Calu3 (cell line): ENCODE data around the gene TMEM229A. TPM values are rescaled to one million over a fixed set of nuclear protein-coding genes. Genes with fewer than 3 reads are reported as not detected.
"Not testable (repeated sequence)": the region's sequence is repeated elsewhere in the genome, so short reads cannot be mapped to it uniquely, and the experiment has no call there.

Experiments used
- BruUV-seq: library from RNA; stranded (reverse); fragments of 400-500 nt; replicated peaks from 2 replicates; lab custom pipeline; 2021; lab: Mats Ljungman, UMichigan
- CTCF ChIA-PET: fragments of 300-600 bp; sonication (Branson Sonifier 250); formaldehyde crosslinking; loops from one replicate; lab custom pipeline; 2022; ENCODE audit warnings: antibody characterized with exemption; lab: Charles Lee
- DNase-seq: peaks from one replicate; pipeline ENCODE4 v3.0.0; 2022
- H3K27ac Mint-ChIP-seq: one replicate; pipeline ENCODE4 v1.8.0; 2022; ENCODE audit warnings: mixed read lengths; ENCODE audit not compliant: unreplicated experiment
- H3K27me3 Mint-ChIP-seq: one replicate; pipeline ENCODE4 v1.8.0; 2022; ENCODE audit warnings: mixed read lengths; ENCODE audit not compliant: unreplicated experiment
- H3K36me3 Mint-ChIP-seq: one replicate; pipeline ENCODE4 v1.8.0; 2022; ENCODE audit warnings: mild to moderate bottlenecking, moderate library complexity, mixed read lengths; ENCODE audit not compliant: insufficient read depth, unreplicated experiment
- H3K4me1 Mint-ChIP-seq: one replicate; pipeline ENCODE4 v1.8.0; 2022; ENCODE audit warnings: mild to moderate bottlenecking, low read depth, mixed read lengths; ENCODE audit not compliant: unreplicated experiment
- H3K4me3 Mint-ChIP-seq: one replicate; pipeline ENCODE4 v1.8.0; 2022; ENCODE audit warnings: mild to moderate bottlenecking, low read depth, moderate library complexity, mixed read lengths; ENCODE audit not compliant: unreplicated experiment
- H3K9me3 Mint-ChIP-seq: one replicate; pipeline ENCODE4 v1.8.0; 2022; ENCODE audit warnings: low read depth, mixed read lengths; ENCODE audit not compliant: unreplicated experiment
- CTCF ChIP-seq: fragments of 200-600 bp; IDR thresholded peaks from one replicate; pipeline ENCODE4 v1.8.0; 2022; ENCODE audit warnings: antibody characterized with exemption; ENCODE audit not compliant: unreplicated experiment
- intact Hi-C: fragments of 100-400 bp; cut with micrococcal nuclease; formaldehyde crosslinking; loops from one replicate; pipeline ENCODE4 v1.10.0; 2022; ENCODE audit not compliant: unreplicated experiment
- total RNA-seq: library from RNA; stranded (reverse); gene quantifications from 2 replicates; pipeline ENCODE4 v1.2.3, GENCODE V29; 2022

TMEM229A gene
- total RNA-seq, 1 experiment from 2014 or later, result not detected

DNA sequence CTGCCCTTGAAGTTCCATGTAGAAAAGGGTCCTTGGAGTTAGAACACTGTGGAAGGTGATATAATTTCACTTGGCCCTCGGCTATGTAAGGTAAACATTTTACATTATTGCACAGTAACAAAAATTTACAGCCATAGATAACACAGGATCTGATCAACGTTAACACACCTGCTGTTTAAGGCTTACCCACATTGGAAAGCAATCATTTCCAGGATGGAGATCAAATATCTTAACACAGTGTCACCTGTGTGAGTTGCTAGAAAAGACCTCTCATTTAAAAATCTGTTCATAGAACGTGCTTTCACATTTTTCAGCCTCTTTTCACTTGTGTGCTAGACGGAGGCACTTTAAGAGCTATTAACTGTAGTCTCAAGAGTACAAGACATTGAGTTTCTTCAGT lies 1.9 kb downstream of the TMEM229A start:
- Mint-ChIP-seq H3K27ac (no peak overlapping the region), H3K4me3 (no peak overlapping the region), H3K36me3 (peaks cover 11% of the 10 kb centered on the region), H3K4me1 (peaks cover 9% of the 10 kb centered on the region), H3K27me3 (peaks cover 48% of the 10 kb centered on the region), H3K9me3 (no peaks in the 10 kb centered on the region)
- no peak for TF ChIP-seq CTCF
- DNase-seq, result no peak
- no TSS peak for BruUV-seq
- intact Hi-C loops, result loop anchor here (5.0 kb wide), 1 partner anchor 104 kb away; the partner anchor contains the start of gene SPAM1
- CTCF ChIA-PET, result interaction anchor here (0.7 kb wide), 1 partner anchor 211 kb away, joined by 3 read pairs; no protein-coding TSS in a partner anchor

DNA sequence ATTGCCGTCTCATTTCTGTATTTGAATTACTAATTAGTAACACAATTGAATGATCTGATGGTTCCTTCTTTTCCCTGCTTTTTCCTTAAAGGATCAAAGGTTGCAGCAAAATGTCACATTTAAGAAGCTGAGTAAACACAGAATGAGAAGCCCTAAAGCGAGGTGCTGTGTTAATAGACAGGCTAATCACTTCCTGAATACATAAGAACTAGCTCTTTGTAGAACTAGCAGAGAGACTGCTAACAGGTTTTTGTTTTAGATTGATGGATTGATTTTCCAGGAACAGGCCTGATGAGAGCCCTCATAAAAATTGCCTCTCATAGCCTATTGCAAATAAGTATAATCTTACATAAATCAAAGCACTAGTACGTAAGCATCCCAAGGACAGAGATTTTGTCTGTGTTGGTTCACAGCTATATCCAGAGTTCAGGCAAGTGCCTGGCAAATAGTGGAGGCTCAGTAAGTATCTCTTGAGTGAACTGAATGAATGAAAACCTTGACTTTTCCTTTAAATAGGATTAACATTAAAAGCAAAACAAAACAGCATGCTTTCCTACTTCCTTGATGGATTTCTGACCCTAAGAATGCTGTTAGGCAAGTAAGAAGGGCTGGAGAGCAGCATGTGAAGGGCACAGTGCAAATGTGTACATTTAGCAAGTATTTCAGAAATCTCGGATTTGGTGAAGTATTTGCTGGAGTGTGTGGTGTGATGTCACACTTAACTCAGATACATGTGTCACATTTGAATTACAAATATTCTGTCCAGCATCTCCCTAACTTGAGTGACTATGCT lies 3.3 kb downstream of the TMEM229A start:
- BruUV-seq, result no TSS peak
- intact Hi-C loops, result loop anchor here (5.0 kb wide), 1 partner anchor 102 kb away; the partner anchor contains the start of gene SPAM1
- H3K4me1 Mint-ChIP-seq, result peaks cover 9% of the 10 kb centered on the region
- no peak for TF ChIP-seq CTCF
- no peaks in the 10 kb centered on the region for H3K9me3 Mint-ChIP-seq
- CTCF ChIA-PET, result interaction anchor here (0.6 kb wide), 1 partner anchor 385 kb away, joined by 3 read pairs; no protein-coding TSS in a partner anchor
- no peak overlapping the region for H3K27ac Mint-ChIP-seq
- no peak for DNase-seq
- no peak overlapping the region for H3K4me3 Mint-ChIP-seq
- peaks cover 37% of the 10 kb centered on the region for H3K27me3 Mint-ChIP-seq
- peaks cover 11% of the 10 kb centered on the region for H3K36me3 Mint-ChIP-seq

DNA sequence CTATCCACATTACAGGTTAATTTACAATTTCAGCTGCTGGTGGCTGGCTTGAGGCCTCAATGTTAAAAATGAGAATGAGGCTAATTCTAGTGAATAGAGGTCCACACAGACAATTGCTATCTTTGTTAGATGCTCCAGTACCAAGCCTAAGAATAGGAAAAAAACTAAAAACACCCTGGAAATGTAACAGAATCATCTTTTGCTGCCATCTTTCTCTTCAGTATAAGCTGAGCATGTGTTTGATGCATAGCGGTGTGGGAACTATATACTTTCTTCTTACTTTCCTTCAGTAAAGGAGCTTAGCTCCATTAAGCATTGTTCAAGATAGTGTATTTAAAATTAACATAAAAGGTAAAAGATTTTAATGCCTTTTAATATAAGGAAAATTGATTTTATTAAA lies 5.6 kb downstream of the TMEM229A start:
- DNase-seq, result no peak
- intact Hi-C loops, result no loop called here
- CTCF ChIA-PET, result no interaction called here

DNA sequence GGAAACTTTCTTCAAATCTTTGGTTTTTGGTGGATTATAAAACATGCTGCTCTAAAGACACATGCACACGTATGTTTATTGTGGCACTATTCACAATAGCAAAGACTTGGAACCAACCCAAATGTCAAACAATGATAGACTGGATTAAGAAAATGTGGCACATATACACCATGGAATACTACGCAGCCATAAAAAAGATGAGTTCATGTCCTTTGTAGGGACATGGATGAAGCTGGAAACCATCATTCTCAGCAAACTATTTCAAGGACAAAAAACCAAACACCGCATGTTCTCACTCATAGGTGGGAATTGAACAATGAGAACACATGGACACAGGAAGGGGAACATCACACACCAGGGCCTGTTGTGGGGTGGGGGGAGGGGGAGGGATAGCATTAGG lies 8.5 kb downstream of the TMEM229A start:
- H3K4me3 Mint-ChIP-seq, H3K27me3 Mint-ChIP-seq, H3K4me1 Mint-ChIP-seq, H3K27ac Mint-ChIP-seq, CTCF ChIA-PET, H3K9me3 Mint-ChIP-seq, H3K36me3 Mint-ChIP-seq, DNase-seq, BruUV-seq, intact Hi-C loops: not testable (repeated sequence)

More for the DNA sequence above, 5.6 kb downstream of the TMEM229A start:
- no peak overlapping the region for H3K4me3 Mint-ChIP-seq
- peaks cover 8% of the 10 kb centered on the region for H3K4me1 Mint-ChIP-seq
- no peak for TF ChIP-seq CTCF
- H3K9me3 Mint-ChIP-seq, result no peaks in the 10 kb centered on the region
- H3K27me3 Mint-ChIP-seq, result peaks cover 15% of the 10 kb centered on the region
- no TSS peak for BruUV-seq
- H3K36me3 Mint-ChIP-seq, result peaks cover 5% of the 10 kb centered on the region
- no peak overlapping the region for H3K27ac Mint-ChIP-seq

- H3K36me3 Mint-ChIP-seq, result no peaks in the 10 kb centered on the region
- TF ChIP-seq CTCF, result no peak
- CTCF ChIA-PET, result no interaction called here
Observed at GRCh38 chr7:124022551-124022950, 10.3 kb downstream of the TMEM229A start.

More at GRCh38 chr7:124022551-124022950, 10.3 kb downstream of the TMEM229A start:
- BruUV-seq, result no TSS peak
- intact Hi-C loops, result no loop called here
- peaks cover 8% of the 10 kb centered on the region for H3K27me3 Mint-ChIP-seq
- no peak for DNase-seq
- H3K27ac Mint-ChIP-seq, result no peak overlapping the region
- no peaks in the 10 kb centered on the region for H3K9me3 Mint-ChIP-seq
- H3K4me1 Mint-ChIP-seq, result no peaks in the 10 kb centered on the region
- H3K4me3 Mint-ChIP-seq, result no peak overlapping the region
